Measurements from ENCODE around the gene SLC6A3.

Gene SLC6A3

GRCh38 chr5:1351156-1351555, 94.1 kb downstream of the SLC6A3 start:
- Histone ChIP-seq H3K4me1 (ENCODE audit: control insufficient read depth, insufficient read depth, low read length, poor library complexity, severe bottlenecking) (no peaks in the 10 kb centered on the region), H3K9me3 (ENCODE audit: control insufficient read depth, low read length) (no peaks in the 10 kb centered on the region), H3K4me3 (ENCODE audit: insufficient read depth, low read depth, low read length, poor library complexity, severe bottlenecking) (no peak overlapping the region), H3K36me3 (ENCODE audit: control insufficient read depth, insufficient read depth, low read length) (no peaks in the 10 kb centered on the region), H3K27me3 (replicated peaks; ENCODE audit: control insufficient read depth, insufficient read depth, low read length, poor library complexity, severe bottlenecking) (no peaks in the 10 kb centered on the region), H3K27ac (ENCODE audit: insufficient read depth, low read length, poor library complexity, severe bottlenecking) (no peak overlapping the region)
- no peak for DNase-seq

GRCh38 chr5:1349246-1349645, 96.0 kb downstream of the SLC6A3 start:
- H3K9me3 ChIP-seq (ENCODE audit: control insufficient read depth, low read length) = no peaks in the 10 kb centered on the region
- H3K4me3 ChIP-seq (ENCODE audit: insufficient read depth, low read depth, low read length, poor library complexity, severe bottlenecking) = no peak overlapping the region

GRCh38 chr5:1348986-1349245, 96.3 kb downstream of the SLC6A3 start:
- no peak overlapping the region for H3K4me3 ChIP-seq (ENCODE audit: insufficient read depth, low read depth, low read length, poor library complexity, severe bottlenecking)
- H3K27me3 ChIP-seq (replicated peaks; ENCODE audit: control insufficient read depth, insufficient read depth, low read length, poor library complexity, severe bottlenecking) = no peaks in the 10 kb centered on the region
- H3K4me1 ChIP-seq (ENCODE audit: control insufficient read depth, insufficient read depth, low read length, poor library complexity, severe bottlenecking) = peaks cover 13% of the 10 kb centered on the region
- no peaks in the 10 kb centered on the region for H3K36me3 ChIP-seq (ENCODE audit: control insufficient read depth, insufficient read depth, low read length)
- no peak overlapping the region for H3K27ac ChIP-seq (ENCODE audit: insufficient read depth, low read length, poor library complexity, severe bottlenecking)
- no peak for DNase-seq
- no peaks in the 10 kb centered on the region for H3K9me3 ChIP-seq (ENCODE audit: control insufficient read depth, low read length)

More at GRCh38 chr5:1349246-1349645, 96.0 kb downstream of the SLC6A3 start:
- peaks cover 10% of the 10 kb centered on the region for H3K4me1 ChIP-seq (ENCODE audit: control insufficient read depth, insufficient read depth, low read length, poor library complexity, severe bottlenecking)
- H3K27me3 ChIP-seq (replicated peaks; ENCODE audit: control insufficient read depth, insufficient read depth, low read length, poor library complexity, severe bottlenecking) = no peaks in the 10 kb centered on the region
- no peaks in the 10 kb centered on the region for H3K36me3 ChIP-seq (ENCODE audit: control insufficient read depth, insufficient read depth, low read length)
- no peak overlapping the region for H3K27ac ChIP-seq (ENCODE audit: insufficient read depth, low read length, poor library complexity, severe bottlenecking)
- no peak for DNase-seq

DNA sequence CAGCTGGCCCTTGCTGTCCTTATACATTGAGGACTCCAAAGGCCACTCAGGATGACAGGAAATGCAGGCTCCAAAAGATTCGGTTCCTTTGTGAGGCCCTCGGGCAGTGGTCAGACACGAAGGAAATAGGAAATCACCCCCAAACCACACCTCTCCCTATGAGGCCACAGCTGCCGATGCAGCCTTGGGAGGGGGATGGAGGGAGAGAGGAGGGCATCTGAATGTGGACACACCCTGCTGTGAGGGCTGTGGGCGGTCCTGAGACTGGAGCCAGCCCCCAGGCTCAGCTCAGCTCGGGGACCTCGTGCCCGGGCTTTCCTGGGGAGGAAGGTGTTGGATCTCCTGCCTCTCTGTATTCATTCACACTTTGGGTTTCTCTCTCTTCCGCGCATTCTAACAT, 97.7 kb downstream of the SLC6A3 start:
- H3K4me3 ChIP-seq (ENCODE audit: insufficient read depth, low read depth, low read length, poor library complexity, severe bottlenecking) = no peak overlapping the region
- H3K27ac ChIP-seq (ENCODE audit: insufficient read depth, low read length, poor library complexity, severe bottlenecking) = no peak overlapping the region
- peaks cover 2% of the 10 kb centered on the region for H3K36me3 ChIP-seq (ENCODE audit: control insufficient read depth, insufficient read depth, low read length)
- H3K27me3 ChIP-seq (replicated peaks; ENCODE audit: control insufficient read depth, insufficient read depth, low read length, poor library complexity, severe bottlenecking) = no peaks in the 10 kb centered on the region
- H3K4me1 ChIP-seq (ENCODE audit: control insufficient read depth, insufficient read depth, low read length, poor library complexity, severe bottlenecking) = peaks cover 18% of the 10 kb centered on the region
- no peaks in the 10 kb centered on the region for H3K9me3 ChIP-seq (ENCODE audit: control insufficient read depth, low read length)
- DNase-seq = no peak

DNA sequence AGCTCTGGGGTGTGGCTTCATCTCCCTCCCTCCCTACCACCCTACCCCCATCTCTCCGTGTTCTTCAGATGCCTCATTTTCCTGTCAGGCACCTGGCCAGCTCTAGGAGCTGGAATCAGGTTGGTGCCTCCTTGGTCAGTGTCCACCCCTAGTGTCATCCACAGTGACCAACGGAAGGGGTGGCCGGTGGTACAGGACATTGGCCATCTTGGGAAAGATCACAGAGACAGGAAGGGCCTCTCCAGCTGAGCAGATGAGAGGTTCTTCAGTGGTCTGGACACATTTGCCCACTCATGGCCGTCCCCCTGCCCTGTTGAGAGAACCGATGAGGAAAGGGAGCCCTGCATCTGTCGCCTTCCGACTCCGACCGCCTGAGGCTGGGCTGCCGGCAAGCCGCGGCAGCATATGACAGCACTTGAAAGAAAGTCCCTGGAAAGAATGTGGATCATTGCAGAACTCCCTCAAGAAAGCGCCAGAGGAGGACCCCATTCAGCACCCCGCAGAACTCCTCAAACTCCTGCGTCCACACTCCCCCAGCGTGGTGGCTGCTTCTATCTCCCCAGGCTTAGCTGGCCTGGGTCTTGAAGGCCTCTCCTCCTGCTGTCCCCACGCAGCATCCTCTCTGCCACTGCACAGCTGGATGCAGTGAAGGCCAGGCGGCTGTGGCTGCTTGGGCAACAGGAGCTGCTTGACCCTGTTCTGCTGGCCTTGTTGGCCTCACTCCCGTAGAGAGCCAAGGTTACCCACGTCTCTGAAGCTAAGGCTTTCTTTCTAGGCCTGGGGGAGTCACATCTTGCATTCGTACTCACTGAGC, 98.4 kb downstream of the SLC6A3 start:
- no peak overlapping the region for H3K4me3 ChIP-seq (ENCODE audit: insufficient read depth, low read depth, low read length, poor library complexity, severe bottlenecking)
- no peaks in the 10 kb centered on the region for H3K9me3 ChIP-seq (ENCODE audit: control insufficient read depth, low read length)
- peaks cover 9% of the 10 kb centered on the region for H3K36me3 ChIP-seq (ENCODE audit: control insufficient read depth, insufficient read depth, low read length)
- no peaks in the 10 kb centered on the region for H3K27me3 ChIP-seq (replicated peaks; ENCODE audit: control insufficient read depth, insufficient read depth, low read length, poor library complexity, severe bottlenecking)
- H3K27ac ChIP-seq (ENCODE audit: insufficient read depth, low read length, poor library complexity, severe bottlenecking) = no peak overlapping the region
- peaks cover 18% of the 10 kb centered on the region for H3K4me1 ChIP-seq (ENCODE audit: control insufficient read depth, insufficient read depth, low read length, poor library complexity, severe bottlenecking)
- no peak for DNase-seq

- Histone ChIP-seq H3K36me3 (ENCODE audit: control insufficient read depth, insufficient read depth, low read length) (peaks cover 17% of the 10 kb centered on the region), H3K4me1 (ENCODE audit: control insufficient read depth, insufficient read depth, low read length, poor library complexity, severe bottlenecking) (peaks cover 18% of the 10 kb centered on the region), H3K4me3 (ENCODE audit: insufficient read depth, low read depth, low read length, poor library complexity, severe bottlenecking) (peak overlapping the region; percentile 89), H3K9me3 (ENCODE audit: control insufficient read depth, low read length) (no peaks in the 10 kb centered on the region), H3K27ac (ENCODE audit: insufficient read depth, low read length, poor library complexity, severe bottlenecking) (no peak overlapping the region), H3K27me3 (replicated peaks; ENCODE audit: control insufficient read depth, insufficient read depth, low read length, poor library complexity, severe bottlenecking) (no peaks in the 10 kb centered on the region)
- DNase-seq = no peak
Measured at GRCh38 chr5:1345876-1346626, 99.2 kb downstream of the SLC6A3 start.

GRCh38 chr5:1344975-1345838, 100.0 kb downstream of the SLC6A3 start, which contains the start of gene CLPTM1L:
Gene CLPTM1L (minus strand): TSS chr5:1345099. CDS start chr5:1344841, 258 bp downstream.
- peak; percentile 80 to 84 (median 80) for DNase-seq
- Histone ChIP-seq H3K4me3 (ENCODE audit: insufficient read depth, low read depth, low read length, poor library complexity, severe bottlenecking) (peak within 1 kb of the TSS; percentile 89), H3K36me3 (ENCODE audit: control insufficient read depth, insufficient read depth, low read length) (peaks cover 23% of the 10 kb centered on the region), H3K27ac (ENCODE audit: insufficient read depth, low read length, poor library complexity, severe bottlenecking) (peak within 1 kb of the TSS; percentile 86), H3K4me1 (ENCODE audit: control insufficient read depth, insufficient read depth, low read length, poor library complexity, severe bottlenecking) (peaks cover 18% of the 10 kb centered on the region), H3K27me3 (replicated peaks; ENCODE audit: control insufficient read depth, insufficient read depth, low read length, poor library complexity, severe bottlenecking) (no peaks in the 10 kb centered on the region), H3K9me3 (ENCODE audit: control insufficient read depth, low read length) (no peaks in the 10 kb centered on the region)

GRCh38 chr5:1343931-1344901, 101.0 kb downstream of the SLC6A3 start:
- DNase-seq = no peak
- Histone ChIP-seq H3K27me3 (replicated peaks; ENCODE audit: control insufficient read depth, insufficient read depth, low read length, poor library complexity, severe bottlenecking) (no peaks in the 10 kb centered on the region), H3K36me3 (ENCODE audit: control insufficient read depth, insufficient read depth, low read length) (peaks cover 27% of the 10 kb centered on the region)

DNA sequence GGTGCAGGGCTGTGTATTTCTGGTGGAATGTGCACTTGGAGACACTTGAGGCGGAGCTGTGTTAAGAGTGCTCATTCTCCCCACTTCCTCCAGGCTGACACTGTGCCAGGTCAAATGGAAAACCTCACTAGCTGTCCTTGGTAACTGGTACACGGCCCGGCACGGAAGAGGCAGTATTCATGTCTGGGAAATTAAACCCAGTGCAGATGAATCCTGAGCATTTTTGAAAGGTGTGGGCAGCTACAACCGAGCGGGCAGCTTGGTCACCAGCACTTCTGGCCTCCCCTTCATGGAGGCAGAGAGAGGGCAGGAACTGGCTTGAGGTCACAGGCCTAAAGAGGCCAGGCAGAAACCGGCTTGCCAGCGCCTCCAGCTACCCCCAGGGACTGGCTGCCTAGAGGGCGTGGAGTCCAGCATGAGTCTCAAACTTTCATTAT, 101.9 kb downstream of the SLC6A3 start:
- no peak overlapping the region for H3K4me3 ChIP-seq (ENCODE audit: insufficient read depth, low read depth, low read length, poor library complexity, severe bottlenecking)

More at GRCh38 chr5:1343931-1344901, 101.0 kb downstream of the SLC6A3 start:
- peak overlapping the region; percentile 55 for H3K27ac ChIP-seq (ENCODE audit: insufficient read depth, low read length, poor library complexity, severe bottlenecking)
- no peaks in the 10 kb centered on the region for H3K9me3 ChIP-seq (ENCODE audit: control insufficient read depth, low read length)
- H3K4me1 ChIP-seq (ENCODE audit: control insufficient read depth, insufficient read depth, low read length, poor library complexity, severe bottlenecking) = peaks cover 18% of the 10 kb centered on the region
- peak overlapping the region; percentile 69 for H3K4me3 ChIP-seq (ENCODE audit: insufficient read depth, low read depth, low read length, poor library complexity, severe bottlenecking)

More for the DNA sequence above, 101.9 kb downstream of the SLC6A3 start:
- Histone ChIP-seq H3K4me1 (ENCODE audit: control insufficient read depth, insufficient read depth, low read length, poor library complexity, severe bottlenecking) (peaks cover 18% of the 10 kb centered on the region), H3K27me3 (replicated peaks; ENCODE audit: control insufficient read depth, insufficient read depth, low read length, poor library complexity, severe bottlenecking) (no peaks in the 10 kb centered on the region), H3K9me3 (ENCODE audit: control insufficient read depth, low read length) (no peaks in the 10 kb centered on the region), H3K27ac (ENCODE audit: insufficient read depth, low read length, poor library complexity, severe bottlenecking) (no peak overlapping the region), H3K36me3 (ENCODE audit: control insufficient read depth, insufficient read depth, low read length) (peaks cover 34% of the 10 kb centered on the region)
- no peak for DNase-seq
